SJCRH30 (cell line): Measurements from ENCODE around the gene CD300A. TPM values are rescaled to one million over a fixed set of nuclear protein-coding genes. Genes with fewer than 3 reads are reported as not detected.
"Not testable (repeated sequence)": the region's sequence is repeated elsewhere in the genome, so short reads cannot be mapped to it uniquely, and the experiment has no call there.

Source experiments
- DNase-seq, 2 experiments: peaks; one replicate each; pipeline ENCODE4 v3.0.0-alpha.2; 2015 to 2020
- H3K27ac ChIP-seq: fragments of 250-450 bp; sonication (Bioruptor Pico); 2 replicates; pipeline ENCODE4 v1.5.1; 2020; ENCODE audit warnings: mild to moderate bottlenecking, moderate library complexity
- H3K27me3 ChIP-seq: fragments of 250-450 bp; sonication (Bioruptor Pico); 2 replicates; pipeline ENCODE4 v1.5.1; 2020; ENCODE audit warnings: mild to moderate bottlenecking, moderate library complexity
- H3K36me3 ChIP-seq: fragments of 250-450 bp; sonication (Bioruptor Pico); 2 replicates; pipeline ENCODE4 v1.5.1; 2020; ENCODE audit warnings: mild to moderate bottlenecking, moderate library complexity
- H3K4me1 ChIP-seq: fragments of 250-450 bp; sonication (Bioruptor Pico); 2 replicates; pipeline ENCODE4 v1.5.1; 2020; ENCODE audit warnings: mild to moderate bottlenecking, moderate library complexity
- H3K4me3 ChIP-seq: fragments of 250-450 bp; sonication (Bioruptor Pico); 2 replicates; pipeline ENCODE4 v1.5.1; 2020; ENCODE audit warnings: mild to moderate bottlenecking, moderate library complexity
- H3K9me3 ChIP-seq: fragments of 250-450 bp; sonication (Bioruptor Pico); replicated peaks from 2 replicates; pipeline ENCODE4 v1.5.1; 2020; ENCODE audit warnings: mild to moderate bottlenecking, moderate library complexity
- total RNA-seq: library from RNA; depleted of rRNA; stranded (reverse); fragments of >200 nt; shearing (Covaris generic); gene quantifications from 2 replicates; pipeline ENCODE4 v1.2.3, GENCODE V29; 2014

Gene CD300A
- total RNA-seq, 1 experiment from 2014 or later: not detected

DNA sequence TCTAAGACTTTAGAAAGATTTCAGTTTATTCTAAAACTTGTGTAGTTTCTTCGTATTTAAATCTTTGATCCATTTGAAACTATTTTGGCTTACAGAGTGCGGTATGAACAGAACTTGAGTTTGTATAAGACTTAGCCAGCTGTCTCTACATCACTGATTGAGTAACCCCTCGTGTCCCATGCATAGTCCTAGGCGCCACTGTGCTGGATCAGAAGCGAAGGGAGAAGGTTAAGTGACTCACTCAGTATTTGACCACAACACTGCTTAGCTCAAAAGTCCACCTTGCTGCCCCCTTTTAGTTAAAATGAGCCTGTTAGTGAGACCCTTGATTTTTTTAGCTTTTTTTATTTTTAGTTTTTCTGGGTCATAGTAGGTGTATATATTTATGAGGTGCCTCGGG, 36.4 kb downstream of the CD300A start:
- H3K4me1 ChIP-seq: no peaks in the 10 kb centered on the region
- no peak for DNase-seq
- peaks cover 13% of the 10 kb centered on the region for H3K27me3 ChIP-seq
- H3K9me3 ChIP-seq: 0 out of 2 replicates have a peak, but pooled peaks cover under 1% of the 10 kb centered on the region
- no peaks in the 10 kb centered on the region for H3K36me3 ChIP-seq
- H3K27ac ChIP-seq: no peak overlapping the region
- H3K4me3 ChIP-seq: no peak overlapping the region

DNA sequence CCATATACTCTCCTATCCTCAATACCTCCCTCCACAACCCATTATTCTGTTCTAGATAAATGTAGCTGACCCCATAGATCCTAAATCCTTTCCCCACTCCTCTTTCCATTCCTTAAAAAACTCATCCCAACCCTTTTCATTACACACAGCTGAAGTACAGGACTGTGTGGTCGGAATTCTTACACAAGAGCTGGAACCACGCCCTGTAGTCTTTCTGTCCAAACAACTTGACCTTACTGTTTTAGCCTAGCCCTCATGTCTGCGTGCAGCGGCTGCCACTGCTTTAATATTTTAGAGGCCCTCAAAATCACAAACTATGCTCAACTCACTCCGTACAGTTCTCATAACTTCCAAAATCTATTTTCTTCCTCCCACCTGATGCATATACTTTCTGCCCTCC, 37.5 kb downstream of the CD300A start:
- H3K9me3 ChIP-seq, H3K4me3 ChIP-seq, H3K4me1 ChIP-seq, H3K27ac ChIP-seq, H3K36me3 ChIP-seq, DNase-seq: not testable (repeated sequence)
- H3K27me3 ChIP-seq: peaks cover 13% of the 10 kb centered on the region

DNA sequence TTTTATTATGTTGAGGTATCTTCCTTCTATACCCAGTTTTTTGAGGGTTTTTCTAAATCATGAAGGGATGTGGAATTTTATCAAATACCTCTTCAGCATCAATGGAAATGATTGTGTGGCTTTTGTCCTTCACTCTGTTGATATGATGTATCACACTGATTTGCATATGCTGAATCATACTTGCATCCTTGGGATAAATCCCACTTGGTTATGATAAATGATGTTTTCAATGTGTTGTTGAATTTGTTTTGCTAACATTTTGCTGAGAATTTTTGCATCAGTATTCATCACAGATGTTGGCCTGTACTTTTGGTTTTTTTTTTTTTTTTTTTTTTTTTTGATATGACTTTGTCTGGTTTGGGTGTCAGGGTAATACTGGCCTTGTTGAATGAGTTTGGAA, 41.7 kb downstream of the CD300A start:
- Histone ChIP-seq H3K4me3 (no peak overlapping the region), H3K36me3 (no peaks in the 10 kb centered on the region)
- no peak for DNase-seq

DNA sequence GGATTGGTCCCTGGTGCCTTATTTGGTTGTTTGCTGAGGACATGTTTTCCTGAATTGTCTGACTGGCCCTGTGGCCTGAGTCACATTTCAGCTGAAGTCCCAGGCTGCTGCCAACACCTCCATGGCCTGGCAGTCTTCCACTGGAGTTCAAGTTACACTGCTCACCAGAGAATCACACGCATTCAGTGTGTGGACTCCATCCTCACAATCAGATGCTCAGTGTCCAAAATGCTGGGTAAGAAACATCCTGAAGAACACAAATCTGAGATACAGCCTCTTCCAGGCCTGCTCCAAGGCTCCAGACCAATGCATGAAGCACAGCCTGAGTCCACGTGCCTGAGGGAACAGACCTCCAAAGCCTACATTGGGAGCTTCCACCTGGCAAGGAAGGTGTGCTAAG, 45.6 kb downstream of the CD300A start:
- H3K4me1 ChIP-seq: no peaks in the 10 kb centered on the region
- no peaks in the 10 kb centered on the region for H3K36me3 ChIP-seq
- DNase-seq: no peak
- H3K27me3 ChIP-seq: no peaks in the 10 kb centered on the region
- H3K27ac ChIP-seq: no peak overlapping the region
- H3K9me3 ChIP-seq: peaks cover 15% of the 10 kb centered on the region; the same call in 1 of the 2 replicates
- H3K4me3 ChIP-seq: no peak overlapping the region

More for the DNA sequence above, 41.7 kb downstream of the CD300A start:
- H3K27ac ChIP-seq: no peak overlapping the region
- H3K9me3 ChIP-seq: 0 out of 2 replicates have a peak, but pooled peaks cover 3% of the 10 kb centered on the region
- peaks cover 3% of the 10 kb centered on the region for H3K27me3 ChIP-seq
- no peaks in the 10 kb centered on the region for H3K4me1 ChIP-seq

DNA sequence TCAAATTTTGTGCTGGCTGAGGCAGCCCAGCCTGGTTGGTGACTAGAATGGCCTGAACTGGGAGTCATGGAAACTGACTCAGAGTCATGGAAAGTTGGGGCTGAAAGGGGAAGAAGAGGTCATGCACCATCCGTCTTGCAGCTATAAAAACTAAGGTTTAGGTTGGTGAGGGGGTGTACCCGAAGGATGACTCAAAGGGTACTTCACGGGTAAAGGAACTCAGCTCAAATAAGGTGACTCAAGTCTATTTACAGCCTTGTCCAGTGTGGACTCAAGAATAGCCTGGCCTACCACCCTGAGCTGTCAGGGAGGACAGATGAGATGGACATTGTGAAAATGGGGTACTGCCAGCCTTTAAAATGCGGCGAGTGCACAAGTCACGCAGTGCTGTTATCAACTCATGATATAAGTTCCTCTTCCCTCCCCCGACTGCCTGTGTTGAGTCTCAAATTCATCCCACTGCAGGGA, 46.2 kb downstream of the CD300A start:
- Histone ChIP-seq H3K4me1 (no peaks in the 10 kb centered on the region), H3K9me3 (peaks cover 15% of the 10 kb centered on the region; the same call in 1 of the 2 replicates), H3K4me3 (no peak overlapping the region), H3K27ac (no peak overlapping the region), H3K27me3 (no peaks in the 10 kb centered on the region), H3K36me3 (no peaks in the 10 kb centered on the region)
- DNase-seq: no peak

DNA sequence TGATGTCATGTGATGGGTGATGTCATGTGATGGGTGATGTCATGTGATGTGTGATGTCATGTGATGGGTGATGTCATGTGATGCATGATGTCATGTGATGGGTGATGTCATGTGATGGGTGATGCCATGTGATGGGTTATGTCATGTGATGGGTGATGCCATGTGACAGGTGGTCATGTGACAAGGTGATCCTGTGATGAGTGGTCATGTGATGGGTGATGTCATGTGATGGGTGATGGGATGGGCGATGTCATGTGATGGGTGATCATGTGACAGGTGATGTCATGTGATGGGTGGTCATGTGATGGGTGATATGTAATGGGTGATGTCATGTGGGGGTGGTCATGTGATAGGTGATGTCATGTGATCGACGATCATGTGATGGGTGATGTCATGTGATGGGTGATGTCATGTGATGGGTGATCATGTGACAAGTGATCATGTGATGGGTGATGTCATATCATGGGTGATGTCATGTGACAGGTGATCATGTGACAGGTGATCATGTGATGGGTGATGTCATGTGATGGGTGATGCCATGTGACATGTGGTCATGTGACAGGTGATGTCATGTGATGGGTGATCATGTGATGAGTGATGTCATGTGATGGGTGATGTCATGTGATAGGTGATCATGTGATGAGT, 47.7 kb downstream of the CD300A start:
- peaks cover 11% of the 10 kb centered on the region; the same call in 1 of the 2 replicates for H3K9me3 ChIP-seq
- no peaks in the 10 kb centered on the region for H3K36me3 ChIP-seq
- no peaks in the 10 kb centered on the region for H3K27me3 ChIP-seq
- peak; percentile 42 to 65 for DNase-seq
- H3K27ac ChIP-seq: no peak overlapping the region
- H3K4me3 ChIP-seq: no peak overlapping the region
- H3K4me1 ChIP-seq: no peaks in the 10 kb centered on the region

DNA sequence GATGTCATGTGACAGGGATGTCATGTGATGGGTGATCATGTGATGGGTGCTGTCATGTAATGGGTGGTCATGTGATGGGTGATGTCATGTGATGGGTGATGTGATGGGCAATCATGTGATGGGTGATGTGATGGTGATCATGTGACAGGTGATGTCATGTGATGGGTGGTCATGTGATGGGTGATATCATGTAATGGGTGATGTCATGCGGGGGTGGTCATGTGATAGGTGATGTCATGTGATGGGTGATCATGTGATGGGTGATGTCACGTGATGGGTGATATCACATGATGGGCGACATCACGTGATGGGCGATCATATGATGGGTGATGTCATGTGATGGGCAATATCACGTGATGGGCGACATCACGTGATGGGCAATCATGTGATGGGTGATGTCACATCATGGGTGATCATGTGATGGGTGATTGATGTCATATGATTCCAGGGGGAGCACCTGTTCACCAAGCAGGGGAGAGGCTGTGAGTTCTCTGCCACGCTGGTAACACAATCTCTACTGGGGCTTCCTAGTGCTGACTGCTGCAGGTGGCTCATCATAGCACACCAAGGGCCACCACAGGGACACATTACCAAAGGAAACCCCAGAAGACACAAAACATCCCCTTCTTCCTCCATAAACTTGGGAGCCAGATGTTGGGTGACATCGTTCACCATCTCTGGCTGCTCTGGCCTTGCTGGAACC, 48.3 kb downstream of the CD300A start:
- Histone ChIP-seq H3K36me3 (no peaks in the 10 kb centered on the region), H3K9me3 (peaks cover 11% of the 10 kb centered on the region; the same call in 1 of the 2 replicates), H3K4me1 (no peaks in the 10 kb centered on the region), H3K27ac (no peak overlapping the region), H3K27me3 (no peaks in the 10 kb centered on the region), H3K4me3 (no peak overlapping the region)
- DNase-seq: peak in 1 of 2 experiments; percentile 37

DNA sequence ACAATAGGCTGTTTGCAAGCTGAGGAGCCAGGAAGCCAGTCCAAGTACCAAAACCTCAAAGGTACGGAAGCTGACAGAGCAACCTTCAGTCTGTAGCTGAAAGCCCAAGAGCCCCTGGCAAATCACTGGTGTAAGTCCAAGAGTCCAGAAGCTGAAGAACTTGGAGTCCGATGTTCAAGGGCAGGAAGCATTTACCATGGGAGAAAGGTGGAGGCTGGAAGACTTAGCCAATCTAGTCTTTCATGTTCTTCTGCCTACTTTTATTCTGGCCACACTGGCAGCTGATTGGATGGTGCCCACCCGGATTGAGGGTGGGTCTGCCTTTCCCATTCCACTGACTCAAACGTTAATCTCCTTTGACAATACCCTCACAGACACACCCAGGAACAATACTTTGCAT, 49.5 kb downstream of the CD300A start:
- no peak for DNase-seq
- H3K27me3 ChIP-seq: no peaks in the 10 kb centered on the region
- H3K36me3 ChIP-seq: no peaks in the 10 kb centered on the region
- peaks cover 11% of the 10 kb centered on the region; the same call in 1 of the 2 replicates for H3K9me3 ChIP-seq
- no peak overlapping the region for H3K27ac ChIP-seq
- H3K4me3 ChIP-seq: no peak overlapping the region
- H3K4me1 ChIP-seq: no peaks in the 10 kb centered on the region

DNA sequence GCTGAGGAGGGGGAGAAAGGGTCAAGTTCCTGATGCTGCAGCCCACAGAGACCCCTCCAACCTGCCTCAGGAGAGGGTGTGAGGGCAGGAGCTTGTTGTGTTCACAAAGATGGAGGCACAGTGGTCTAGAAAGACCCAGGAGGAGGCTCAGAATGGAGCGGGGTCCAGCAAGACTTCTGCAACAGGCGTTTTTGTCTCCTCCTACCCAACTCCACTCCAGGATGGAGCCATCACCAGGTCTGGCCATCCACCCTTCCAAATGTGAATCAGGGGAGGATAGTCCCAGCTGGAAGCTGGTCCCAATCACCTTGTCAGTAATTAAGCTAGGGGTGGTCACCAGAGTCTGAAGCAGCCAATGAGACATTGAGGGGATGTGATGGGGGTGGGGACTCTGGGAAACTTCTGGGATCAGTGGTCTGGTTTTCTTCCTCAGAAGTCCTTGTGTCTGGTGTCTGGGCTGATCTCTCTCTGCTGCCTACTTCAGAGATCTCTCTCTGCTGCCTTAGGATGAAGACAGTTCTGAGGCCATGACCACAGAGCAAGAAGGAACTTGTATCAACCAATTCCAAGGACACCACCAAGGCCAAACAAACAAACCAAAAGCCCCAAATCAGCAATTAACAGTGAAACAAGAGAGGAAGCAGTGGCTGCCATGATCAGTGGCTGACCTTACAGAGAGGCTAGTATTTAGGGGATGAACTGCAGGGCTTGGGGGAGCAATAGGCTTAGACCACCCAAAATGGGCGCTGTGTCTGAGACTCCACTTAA, 50.3 kb downstream of the CD300A start:
- no peak overlapping the region for H3K4me3 ChIP-seq
- DNase-seq: no peak

DNA sequence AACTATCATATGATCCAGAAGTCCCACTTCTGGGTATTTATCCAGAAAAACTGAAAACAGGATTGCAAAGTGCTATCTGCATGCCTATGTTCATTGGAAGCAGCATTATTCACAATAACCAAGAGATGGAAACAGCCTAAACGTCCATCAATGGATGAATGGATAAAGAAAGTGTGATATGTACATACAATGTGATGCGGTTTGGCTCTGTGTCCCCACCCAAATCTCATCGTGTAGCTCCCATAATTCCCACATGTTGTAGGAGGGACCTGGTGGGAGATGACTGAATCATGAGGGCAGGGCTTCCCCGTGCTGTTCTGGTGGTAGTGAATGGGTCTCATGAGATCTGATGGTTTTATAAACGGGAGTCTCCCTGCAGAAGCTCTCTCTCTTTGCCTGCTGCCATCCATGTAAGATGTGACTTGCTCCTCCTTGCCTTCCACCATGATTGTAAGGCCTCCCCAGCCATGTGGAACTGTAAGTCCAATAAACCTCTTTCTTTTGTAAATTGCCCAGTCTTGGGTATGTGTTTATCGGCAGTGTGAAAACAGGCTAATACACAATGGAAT, 52.1 kb downstream of the CD300A start:
- not testable (repeated sequence) for H3K36me3 ChIP-seq, H3K4me3 ChIP-seq, H3K4me1 ChIP-seq, DNase-seq, H3K27ac ChIP-seq
- Histone ChIP-seq H3K9me3 (peaks cover 11% of the 10 kb centered on the region; the same call in 1 of the 2 replicates), H3K27me3 (peaks cover 10% of the 10 kb centered on the region; the same call in 1 of the 2 replicates)

More for the DNA sequence above, 50.3 kb downstream of the CD300A start:
- Histone ChIP-seq H3K27ac (no peak overlapping the region), H3K36me3 (no peaks in the 10 kb centered on the region), H3K4me1 (no peaks in the 10 kb centered on the region), H3K9me3 (peaks cover 11% of the 10 kb centered on the region; the same call in 1 of the 2 replicates), H3K27me3 (peaks cover under 1% of the 10 kb centered on the region; the same call in 1 of the 2 replicates)

DNA sequence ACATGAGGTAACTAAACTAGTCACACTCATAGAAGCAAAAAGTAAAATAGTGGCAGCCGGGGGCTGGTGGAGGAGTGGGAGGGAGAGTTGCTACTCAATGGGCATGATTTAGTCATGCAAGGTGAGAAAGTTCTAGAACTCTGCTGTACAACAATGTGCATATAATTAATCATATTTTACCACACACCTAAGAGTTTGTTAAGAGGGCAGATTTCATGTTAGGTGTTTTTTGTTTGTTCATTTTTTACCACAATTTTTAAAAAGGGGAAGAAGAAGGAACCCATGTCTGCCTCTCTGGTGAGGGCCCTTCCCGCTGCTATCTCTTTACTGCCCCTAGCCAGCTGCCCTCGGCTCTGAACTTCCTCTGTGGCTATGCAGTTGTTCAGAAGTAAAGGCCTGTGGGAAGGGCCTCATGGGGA, 53.6 kb downstream of the CD300A start:
- Histone ChIP-seq H3K36me3 (no peaks in the 10 kb centered on the region), H3K4me3 (no peak overlapping the region), H3K27ac (no peak overlapping the region), H3K9me3 (no peaks in the 10 kb centered on the region; the same call in 1 of the 2 replicates), H3K27me3 (peaks cover 17% of the 10 kb centered on the region; the same call in 1 of the 2 replicates), H3K4me1 (no peaks in the 10 kb centered on the region)
- DNase-seq: no peak

DNA sequence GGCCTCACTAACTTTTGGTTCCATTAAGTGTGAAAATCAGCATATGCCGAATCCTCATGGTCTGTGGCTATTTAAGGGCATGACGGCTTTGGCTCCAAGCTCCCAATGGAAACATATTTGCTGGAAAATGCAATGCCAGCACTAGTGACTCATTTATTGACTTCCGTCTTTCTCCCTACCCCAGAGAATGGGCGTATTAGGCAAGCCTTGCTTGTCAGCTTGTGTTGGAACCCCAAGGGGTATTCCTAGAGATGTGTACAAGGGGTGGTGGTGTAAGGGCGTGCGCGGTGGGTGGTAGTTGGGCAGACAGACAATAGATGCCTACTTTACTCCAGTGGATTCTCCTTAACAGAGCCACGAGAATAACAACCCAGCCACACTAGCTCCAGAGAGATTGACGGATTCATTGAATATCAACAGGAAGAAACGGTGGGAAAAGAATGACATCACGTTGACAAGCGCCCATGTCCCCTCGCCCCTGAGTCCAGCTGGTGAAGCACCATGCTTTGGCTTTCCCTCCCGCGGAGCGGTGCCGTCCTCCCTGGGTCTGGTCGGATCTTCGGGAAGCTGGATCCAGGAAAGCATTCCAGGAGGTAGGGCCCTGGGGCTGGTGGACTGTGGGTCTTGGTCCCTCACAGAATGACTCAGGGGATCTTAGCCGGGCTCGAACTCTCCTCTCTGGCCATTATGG, 54.5 kb downstream of the CD300A start:
- no peaks in the 10 kb centered on the region for H3K4me1 ChIP-seq
- peaks cover 20% of the 10 kb centered on the region; the same call in 1 of the 2 replicates for H3K27me3 ChIP-seq
- no peak overlapping the region for H3K4me3 ChIP-seq
- no peak for DNase-seq
- H3K27ac ChIP-seq: no peak overlapping the region
- no peaks in the 10 kb centered on the region for H3K9me3 ChIP-seq
- H3K36me3 ChIP-seq: no peaks in the 10 kb centered on the region

DNA sequence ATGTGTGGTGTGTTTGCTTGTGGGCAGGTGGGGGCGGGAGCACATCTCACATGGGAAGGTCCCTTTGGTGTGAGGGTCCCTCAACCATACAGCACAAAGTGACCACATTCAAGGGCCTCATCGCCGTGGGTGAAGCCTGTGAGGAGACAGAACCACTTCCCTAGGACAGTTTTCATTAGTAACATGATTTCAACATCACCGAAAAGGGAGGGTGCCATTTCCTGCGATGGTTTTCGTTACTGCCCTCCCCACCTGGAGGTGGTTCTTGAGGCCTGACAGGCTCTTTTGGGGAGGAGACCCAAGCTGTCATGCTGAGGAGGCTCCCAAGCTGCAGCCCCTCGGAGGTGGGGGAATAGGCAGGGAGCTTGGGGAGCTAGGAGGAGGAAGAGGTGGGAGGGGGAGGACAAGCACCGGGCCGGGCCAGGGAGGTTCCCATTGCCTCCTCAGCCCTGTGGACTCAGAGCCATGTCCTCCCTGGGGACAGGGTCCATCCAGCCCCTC, 55.3 kb downstream of the CD300A start:
- no peak overlapping the region for H3K27ac ChIP-seq
- H3K36me3 ChIP-seq: no peaks in the 10 kb centered on the region
- no peak for DNase-seq
- no peaks in the 10 kb centered on the region for H3K9me3 ChIP-seq
- no peaks in the 10 kb centered on the region for H3K4me1 ChIP-seq
- no peak overlapping the region for H3K4me3 ChIP-seq
- H3K27me3 ChIP-seq: peaks cover 20% of the 10 kb centered on the region
